Keratinocyte (primary cell): ENCODE results near the gene EEPD1.

Source experiments
- EZH2 ChIP-seq: IDR thresholded peaks from one replicate; pipeline ENCODE4 v1.6.1; 2012; ENCODE audit warnings: inconsistent platforms, mild to moderate bottlenecking, low read length, moderate library complexity
- TF ChIP-seq, protein P1 (sequence below), 3 experiments: IDR thresholded peaks in 1 of 3; conservative IDR thresholded peaks in 1 of 3; optimal IDR thresholded peaks in 1 of 3; 2 replicates in 2 of 3; 3 replicates in 1 of 3; pipeline versions ENCODE3 to v1.5.1; 2011; ENCODE audit warnings: low read length in 3 of 3, mild to moderate bottlenecking in 3 of 3, moderate library complexity in 2 of 3, control low read depth in 1 of 3, inconsistent platforms in 1 of 3; ENCODE audit not compliant: insufficient read depth in 2 of 3; ENCODE audit errors: extremely low read depth in 1 of 3

DNA sequence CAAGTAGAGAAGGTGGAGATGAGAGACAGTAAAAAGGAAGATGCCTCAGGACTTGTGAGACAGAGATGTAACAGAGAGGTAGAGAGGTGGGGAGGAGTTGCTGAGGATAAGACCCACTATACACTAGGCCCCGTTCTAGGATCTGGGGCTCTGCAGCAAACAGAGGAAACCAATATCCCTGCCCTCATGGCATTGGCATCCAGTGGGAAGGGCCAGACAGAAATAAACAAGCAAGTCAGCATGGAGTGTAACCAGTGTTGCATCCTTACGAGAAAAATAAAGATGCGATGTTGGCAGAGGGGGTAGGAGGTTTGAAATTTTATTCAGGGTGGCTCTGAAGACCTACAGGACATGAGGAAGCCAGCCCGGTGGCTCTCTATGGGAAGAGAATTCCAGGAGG is 22.0 kb upstream of the EEPD1 start:
- TF ChIP-seq, protein P1, sequence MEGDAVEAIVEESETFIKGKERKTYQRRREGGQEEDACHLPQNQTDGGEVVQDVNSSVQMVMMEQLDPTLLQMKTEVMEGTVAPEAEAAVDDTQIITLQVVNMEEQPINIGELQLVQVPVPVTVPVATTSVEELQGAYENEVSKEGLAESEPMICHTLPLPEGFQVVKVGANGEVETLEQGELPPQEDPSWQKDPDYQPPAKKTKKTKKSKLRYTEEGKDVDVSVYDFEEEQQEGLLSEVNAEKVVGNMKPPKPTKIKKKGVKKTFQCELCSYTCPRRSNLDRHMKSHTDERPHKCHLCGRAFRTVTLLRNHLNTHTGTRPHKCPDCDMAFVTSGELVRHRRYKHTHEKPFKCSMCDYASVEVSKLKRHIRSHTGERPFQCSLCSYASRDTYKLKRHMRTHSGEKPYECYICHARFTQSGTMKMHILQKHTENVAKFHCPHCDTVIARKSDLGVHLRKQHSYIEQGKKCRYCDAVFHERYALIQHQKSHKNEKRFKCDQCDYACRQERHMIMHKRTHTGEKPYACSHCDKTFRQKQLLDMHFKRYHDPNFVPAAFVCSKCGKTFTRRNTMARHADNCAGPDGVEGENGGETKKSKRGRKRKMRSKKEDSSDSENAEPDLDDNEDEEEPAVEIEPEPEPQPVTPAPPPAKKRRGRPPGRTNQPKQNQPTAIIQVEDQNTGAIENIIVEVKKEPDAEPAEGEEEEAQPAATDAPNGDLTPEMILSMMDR (optimal IDR thresholded peaks at IDR 0.05 in 1 of 3, IDR thresholded peaks at IDR 0.05 in 1 of 3, conservative IDR thresholded peaks at IDR 0.05 in 1 of 3; ENCODE audit: extremely low read depth in 1 of 3, insufficient read depth in 2 of 3, low read length in 3 of 3) = no peak
- TF ChIP-seq EZH2 = no peak
